GM19328 (cell line): ENCODE results near the gene FAM131C.
"Not testable (repeated sequence)": the region's sequence is repeated elsewhere in the genome, so short reads cannot be mapped to it uniquely, and the experiment has no call there.

ENCODE experiments used
- ATAC-seq: cut with Tn5 transposase; IDR thresholded peaks from one replicate; pipeline ENCODE4 v1.9.1; 2021; ENCODE audit warnings: mild to moderate bottlenecking, moderate library complexity; ENCODE audit not compliant: unreplicated experiment

FAM131C gene

DNA sequence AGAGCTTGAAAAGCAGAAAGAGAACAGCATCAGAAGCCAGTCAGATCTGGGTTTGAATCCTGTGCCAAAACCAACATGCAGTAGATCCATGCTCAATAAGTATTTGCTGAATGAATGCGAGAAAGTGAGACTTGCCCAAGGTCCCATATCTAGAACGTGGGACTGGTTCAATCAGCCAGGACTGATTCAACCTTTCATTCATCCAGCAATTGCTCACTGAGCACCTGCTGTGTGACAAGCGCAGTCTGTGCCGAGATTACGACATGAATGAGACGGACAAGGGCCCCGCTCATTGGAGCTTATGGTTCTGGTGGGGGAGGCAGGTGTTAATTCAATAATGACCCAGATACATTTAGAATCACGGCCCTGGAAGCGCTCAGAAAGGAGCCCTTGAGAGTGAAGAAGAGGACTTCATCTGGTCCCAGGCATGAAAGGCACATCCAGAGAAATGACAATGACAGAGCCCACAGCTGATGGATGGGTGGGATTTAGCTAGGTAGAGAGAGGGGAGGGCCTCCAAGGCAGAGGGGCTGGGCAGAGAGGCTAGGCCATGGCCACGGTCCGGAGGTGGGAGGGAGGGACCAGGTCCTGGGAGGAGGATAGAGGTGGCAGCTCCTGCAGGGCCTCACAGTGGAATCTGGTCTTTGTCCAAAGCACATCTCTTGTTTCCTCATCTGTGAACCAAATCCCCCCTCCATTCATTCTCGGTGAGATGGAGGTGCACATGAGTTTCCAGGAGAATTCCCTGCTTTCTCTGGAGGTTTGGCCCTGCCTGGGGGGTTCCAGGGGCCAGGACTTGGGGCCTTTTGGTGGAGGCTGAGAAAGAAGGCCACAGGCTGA lies 4.2 kb upstream of the FAM131C start:
- no peak for ATAC-seq

GRCh38 chr1:16076865-16077238 lies 3.4 kb upstream of the FAM131C start:
- ATAC-seq, result no peak

DNA sequence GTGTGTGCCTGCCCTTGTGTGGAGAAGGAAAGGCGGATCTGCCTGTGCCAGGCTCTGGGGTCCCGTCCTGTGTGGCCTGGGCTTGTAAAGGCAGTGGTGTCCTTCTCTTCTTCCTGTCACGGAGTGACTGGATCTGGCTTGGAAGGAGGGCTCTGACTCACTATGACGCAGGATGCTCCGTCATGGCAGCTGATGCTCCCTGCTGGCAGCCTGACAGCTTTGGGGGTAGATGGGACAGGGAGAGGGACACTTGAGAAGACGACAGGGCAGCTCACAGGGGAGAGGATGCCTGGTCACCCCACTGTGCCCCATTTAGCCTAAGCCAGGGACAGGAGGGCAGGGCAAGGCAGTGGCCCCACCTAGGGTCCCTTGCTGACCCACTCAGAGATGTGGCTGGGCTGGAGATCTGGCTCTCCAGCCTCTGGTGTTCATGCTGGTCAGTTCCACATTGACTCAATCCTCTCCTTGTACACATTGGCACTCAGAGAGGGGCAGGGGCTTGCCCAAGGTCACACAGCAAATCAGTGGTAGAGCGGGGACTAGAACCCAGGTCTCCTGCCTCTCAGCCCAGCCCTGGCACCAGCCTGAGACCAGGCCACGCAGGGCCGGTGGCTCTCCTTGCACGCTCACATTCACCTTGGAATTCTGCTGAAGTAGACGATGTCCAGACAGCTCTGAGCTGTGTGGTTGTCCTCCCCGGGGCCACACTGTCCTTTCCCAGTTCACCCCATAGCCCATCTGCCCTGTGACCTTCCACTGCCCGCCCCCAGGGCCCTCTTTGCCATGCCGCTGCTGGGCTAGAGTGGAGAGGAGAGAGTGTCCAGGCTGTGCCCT lies 2.8 kb upstream of the FAM131C start:
- ATAC-seq, result no peak

GRCh38 chr1:16075337-16076030 lies 2.0 kb upstream of the FAM131C start:
- no peak for ATAC-seq

- no peak for ATAC-seq
Observed at GRCh38 chr1:16074217-16074616, 766 bp upstream of the FAM131C start.

DNA sequence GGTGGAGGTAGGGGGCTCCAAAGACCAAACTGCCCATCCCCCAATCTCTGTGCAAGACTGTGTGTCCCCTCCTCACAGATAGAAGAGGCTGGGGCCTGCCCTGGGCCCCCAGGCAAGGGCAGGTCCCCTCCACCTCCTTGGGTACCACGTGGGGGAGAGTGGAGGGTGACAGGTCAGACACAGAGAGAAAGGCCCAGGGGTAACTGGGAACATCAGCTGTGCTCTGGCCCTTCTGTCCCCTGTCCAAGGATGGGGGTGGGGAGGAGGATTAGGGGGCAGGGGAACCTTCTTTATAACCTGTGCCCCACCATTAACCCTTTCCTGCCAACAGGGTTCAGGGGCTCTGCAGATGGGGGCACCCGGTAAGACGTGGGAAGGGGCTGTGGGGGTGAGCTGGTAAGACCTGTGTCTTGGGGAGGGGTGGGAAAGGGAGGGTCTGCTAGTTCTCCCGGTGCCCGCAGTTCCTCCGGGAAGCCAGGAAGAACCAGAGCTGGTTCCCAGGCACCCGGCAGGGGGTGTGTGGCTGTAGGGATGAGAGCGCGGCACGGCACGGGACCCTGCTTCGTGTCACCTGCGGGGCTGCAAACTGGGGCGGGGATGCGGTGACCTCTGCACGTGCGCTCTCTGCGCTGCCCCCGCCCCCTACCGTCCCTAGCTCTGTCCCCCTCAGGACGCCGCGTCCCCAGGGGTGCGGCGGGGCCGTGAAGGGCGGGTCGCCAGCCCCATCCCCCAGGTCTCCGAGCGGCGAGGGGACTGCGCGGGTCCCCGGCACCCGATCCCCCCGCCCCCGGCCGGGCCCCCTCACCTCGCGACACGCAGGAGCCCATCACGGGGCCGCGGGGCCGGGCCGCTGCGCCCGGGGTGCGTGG lies 601 bp downstream of the FAM131C start:
- ATAC-seq, result no peak

GRCh38 chr1:16072095-16072494 lies 1.4 kb downstream of the FAM131C start:
- ATAC-seq, result no peak

DNA sequence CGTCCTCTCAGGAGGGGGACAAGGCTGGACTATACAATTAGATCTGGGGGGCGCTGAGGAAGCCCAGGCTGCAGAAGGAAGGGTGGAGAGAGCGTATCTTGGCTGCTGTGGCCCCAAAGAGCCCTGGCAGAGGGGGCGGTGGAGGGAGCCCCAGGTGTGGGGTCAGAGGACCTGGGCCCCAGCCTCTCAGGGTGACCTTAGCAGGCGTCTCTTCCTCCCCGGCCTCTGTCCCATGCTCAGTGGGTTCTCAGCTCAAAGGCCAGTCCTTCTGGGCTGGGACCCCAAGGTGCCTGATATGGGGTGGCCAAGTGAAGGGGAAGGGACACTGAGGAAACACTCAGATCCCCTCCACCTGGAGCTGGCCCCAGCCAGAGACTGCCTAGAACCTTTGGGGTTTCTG lies 1.8 kb downstream of the FAM131C start:
- ATAC-seq, result no peak

- ATAC-seq, result no peak
Observed at GRCh38 chr1:16070640-16071355, 2.7 kb downstream of the FAM131C start.

GRCh38 chr1:16068356-16069270 lies 4.8 kb downstream of the FAM131C start:
- ATAC-seq, result no peak

DNA sequence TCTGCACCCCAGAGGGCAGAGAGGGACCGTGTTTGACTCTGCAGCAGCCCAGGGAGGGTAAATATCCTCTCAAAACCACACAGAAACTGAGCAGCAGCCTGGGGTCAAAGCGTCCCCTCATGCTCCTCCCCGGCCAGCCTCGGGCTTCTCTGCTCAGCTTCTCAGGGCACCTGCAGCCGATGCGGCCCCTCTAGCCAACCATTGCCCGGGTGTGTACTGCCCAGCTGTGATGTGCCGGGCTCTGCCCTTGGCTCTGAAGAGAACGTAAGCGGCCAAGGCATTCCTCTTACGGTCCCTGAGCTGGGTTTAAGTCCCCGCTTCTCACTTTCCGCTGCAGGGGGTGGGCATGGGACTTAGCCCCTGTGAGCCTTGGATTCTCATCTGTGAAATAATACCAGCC lies 5.5 kb downstream of the FAM131C start:
- no peak for ATAC-seq

- ATAC-seq, result no peak
Observed at GRCh38 chr1:16067127-16067768, 6.2 kb downstream of the FAM131C start.

DNA sequence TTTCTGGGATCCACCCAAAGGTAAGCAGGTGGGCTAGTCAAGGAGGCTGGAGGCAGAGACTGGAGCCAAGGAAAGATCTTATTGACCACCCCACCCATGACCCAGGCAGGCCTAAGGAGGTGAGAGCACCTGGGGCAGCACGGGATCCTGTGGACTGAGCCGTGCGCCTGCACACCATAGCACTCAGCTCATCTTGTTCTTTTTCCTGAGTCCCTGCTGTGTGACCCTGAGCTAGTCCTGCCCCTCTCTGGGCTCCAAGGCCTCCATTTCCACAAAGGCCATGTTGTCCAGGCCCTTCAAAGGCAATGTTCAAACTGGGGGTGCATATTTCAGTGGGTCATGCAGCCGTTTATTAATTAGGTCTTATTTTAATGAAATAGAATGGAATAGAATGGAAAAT lies 7.2 kb downstream of the FAM131C start:
- no peak for ATAC-seq

GRCh38 chr1:16065269-16065576 lies 8.2 kb downstream of the FAM131C start:
- ATAC-seq, result no peak

DNA sequence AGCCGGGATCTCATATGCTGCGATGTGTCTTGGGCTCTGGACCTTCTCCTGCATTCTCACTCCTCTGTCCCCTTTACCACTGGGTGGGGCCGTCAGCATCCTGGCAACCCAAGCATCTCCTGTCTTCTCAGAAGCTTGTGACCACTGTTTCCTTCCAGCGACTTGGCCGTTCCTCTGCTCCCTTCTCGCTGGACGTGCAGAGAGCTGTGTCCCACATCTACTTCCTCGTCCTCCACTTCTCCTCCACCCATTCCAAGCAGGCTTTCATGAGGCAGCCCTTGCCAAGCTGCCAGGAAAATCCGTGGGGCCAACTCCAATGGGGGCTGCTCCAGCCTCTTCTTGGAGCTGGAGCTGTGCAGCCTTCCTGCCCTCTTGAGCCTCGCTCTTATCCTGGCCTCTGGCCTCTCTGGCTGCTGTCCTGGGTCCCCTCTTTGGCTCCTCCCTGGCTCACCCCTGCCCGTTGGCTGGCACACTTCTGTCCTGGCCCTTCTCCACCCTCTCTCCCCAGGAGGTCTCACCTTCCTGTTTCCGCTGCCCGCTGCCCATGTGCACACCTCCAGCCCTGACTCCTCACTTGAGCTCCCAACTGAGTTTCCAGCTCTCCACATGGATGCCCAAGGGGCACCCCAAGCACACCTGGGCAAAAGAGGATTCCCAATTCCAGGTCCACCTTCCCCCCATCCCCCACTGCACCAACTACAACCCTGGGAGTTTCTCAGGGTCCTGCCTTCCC lies 8.7 kb downstream of the FAM131C start:
- ATAC-seq, result no peak

- ATAC-seq, result no peak
Observed at GRCh38 chr1:16063921-16064320, 9.5 kb downstream of the FAM131C start.

- ATAC-seq, result no peak
Observed at GRCh38 chr1:16063226-16063829, 10.1 kb downstream of the FAM131C start.

DNA sequence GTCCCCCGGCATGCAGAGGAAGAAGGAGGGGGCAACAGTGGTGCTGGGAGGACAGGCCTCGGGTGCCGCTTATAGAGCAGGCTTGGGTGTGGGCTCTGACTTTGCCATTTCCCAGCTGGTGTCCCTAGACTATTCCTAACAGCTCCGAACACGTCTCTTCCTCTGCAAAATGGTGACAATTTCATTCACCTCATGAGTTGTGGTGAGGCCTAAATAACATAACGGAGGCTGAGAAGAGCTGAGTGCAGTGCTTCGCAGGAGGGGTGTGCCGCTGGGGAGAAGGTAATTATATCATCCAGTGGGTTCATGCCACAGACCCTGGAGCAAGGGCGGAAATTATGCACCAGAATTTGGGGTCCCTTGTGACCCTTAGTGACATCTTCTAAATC lies 10.8 kb downstream of the FAM131C start:
- ATAC-seq, result not testable (repeated sequence)
